NOMO-1 treated with DMSO at 0.1 percent for 48 hours (cell line): Measurements from ENCODE around the gene PGAP2.
"Not testable (repeated sequence)": the region's sequence is repeated elsewhere in the genome, so short reads cannot be mapped to it uniquely, and the experiment has no call there.

ENCODE experiments used
- DNase-seq: peaks from one replicate; lab custom pipeline; 2025; ENCODE audit not compliant: unreplicated experiment; lab: John Stamatoyannopoulos, UW

PGAP2 gene

DNA sequence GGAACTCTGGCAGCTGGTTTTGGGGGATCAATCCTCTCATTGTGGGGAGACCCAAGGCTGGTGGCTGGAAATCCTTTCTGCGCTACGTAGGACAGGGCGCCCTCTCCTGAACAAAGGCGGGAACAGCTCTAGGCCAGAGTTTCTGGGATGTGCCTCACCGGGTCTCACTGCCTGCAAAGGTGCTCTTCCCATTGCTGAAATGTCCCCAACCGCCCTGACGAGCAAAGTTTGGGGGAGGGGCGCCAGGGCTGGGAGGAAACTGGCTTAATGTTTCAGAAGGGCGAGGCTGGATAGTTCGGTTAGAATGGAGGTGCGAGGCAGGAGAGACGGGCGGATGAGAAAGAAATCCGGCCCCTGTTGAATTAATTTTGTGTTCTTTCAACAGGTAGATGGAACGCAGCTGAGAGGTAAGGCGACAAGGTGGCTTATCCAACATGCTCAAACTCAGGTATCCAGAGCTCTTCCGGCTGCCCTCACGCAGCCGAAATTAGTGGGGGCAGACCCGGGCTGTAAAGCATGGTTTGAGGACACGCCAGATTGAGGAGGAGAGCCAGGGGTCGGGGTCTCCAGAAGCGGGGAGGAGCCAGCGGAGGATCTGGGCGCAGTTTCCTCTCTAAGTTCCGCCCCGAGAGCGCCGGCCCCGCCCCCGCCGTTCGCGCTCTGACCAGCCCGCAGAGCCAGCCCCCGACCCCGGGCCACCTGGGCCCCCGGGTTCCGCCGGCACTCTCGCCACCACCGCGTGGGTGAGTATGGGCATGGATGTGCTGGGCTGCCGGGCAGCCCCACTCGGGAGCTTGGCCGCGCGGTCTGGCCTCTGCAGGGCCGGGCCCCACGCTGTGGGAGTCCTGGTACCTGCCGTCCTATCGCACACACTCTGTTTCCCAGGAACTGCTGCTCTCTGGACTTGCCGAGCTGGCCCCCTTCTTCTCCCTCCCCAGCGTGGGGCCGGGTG lies at the start of gene PGAP2:
PGAP2 (plus strand) TSS at position 652 of the 952 bp plus-strand sequence. CDS start 2,700 bp downstream, outside the sequence.
- DNase-seq = peak; percentile 72

DNA sequence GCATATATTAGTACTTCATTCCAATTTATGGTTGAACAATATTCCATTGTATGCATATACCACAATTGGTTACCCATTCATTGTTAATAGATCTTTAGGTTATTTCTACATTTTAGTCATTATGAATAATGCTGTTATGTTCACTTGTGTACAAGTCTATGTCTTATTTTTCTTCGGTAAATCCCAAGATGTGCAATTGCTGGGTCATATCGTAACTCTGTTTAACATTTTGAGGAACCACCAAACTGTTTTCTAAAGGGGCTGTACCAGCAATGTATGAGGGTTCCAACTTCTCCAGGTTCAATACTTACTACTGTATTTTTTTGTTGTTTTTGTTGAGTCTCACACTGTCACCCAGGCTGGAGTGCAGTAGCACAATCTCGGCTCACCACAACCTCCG lies 44.1 kb upstream of the PGAP2 start:
- DNase-seq = no peak

DNA sequence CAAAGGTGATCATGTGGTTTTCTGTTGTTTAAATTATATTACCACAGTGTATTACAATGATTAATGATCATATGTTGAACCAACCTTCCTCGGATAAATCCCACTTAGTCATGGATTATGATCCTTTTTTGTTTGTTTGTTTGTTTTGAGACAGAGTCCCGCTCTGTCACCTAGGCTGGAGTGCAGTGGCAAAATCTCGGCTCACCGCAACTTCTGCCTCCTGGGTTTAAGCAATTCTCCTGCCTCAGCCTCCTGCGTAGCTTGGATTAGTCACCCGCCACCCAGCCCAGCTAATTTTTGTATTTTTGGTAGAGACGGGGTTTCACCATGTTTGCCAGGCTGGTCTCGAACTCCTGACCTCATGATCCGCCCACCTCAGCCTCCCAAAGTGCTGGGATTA lies 41.5 kb upstream of the PGAP2 start:
- not testable (repeated sequence) for DNase-seq

DNA sequence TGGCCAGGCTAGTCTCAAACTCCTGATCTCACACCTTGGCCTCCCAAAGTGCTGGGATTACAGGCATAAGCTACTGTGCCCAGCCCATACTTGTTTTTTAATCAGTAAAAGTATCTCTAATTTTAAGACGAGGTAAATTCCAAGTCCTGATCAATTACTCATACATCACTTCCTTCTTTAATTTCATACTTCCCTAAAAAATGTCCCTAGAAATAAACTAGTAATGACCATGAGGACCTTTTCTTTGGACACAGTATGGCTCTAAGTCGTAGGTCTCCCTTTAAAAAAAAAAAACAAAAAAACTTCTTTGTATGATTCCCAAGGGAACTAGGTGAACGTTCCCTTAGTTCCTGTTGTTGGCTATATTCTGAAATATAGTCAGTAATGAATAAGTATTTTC lies 40.8 kb upstream of the PGAP2 start:
- DNase-seq = no peak

DNA sequence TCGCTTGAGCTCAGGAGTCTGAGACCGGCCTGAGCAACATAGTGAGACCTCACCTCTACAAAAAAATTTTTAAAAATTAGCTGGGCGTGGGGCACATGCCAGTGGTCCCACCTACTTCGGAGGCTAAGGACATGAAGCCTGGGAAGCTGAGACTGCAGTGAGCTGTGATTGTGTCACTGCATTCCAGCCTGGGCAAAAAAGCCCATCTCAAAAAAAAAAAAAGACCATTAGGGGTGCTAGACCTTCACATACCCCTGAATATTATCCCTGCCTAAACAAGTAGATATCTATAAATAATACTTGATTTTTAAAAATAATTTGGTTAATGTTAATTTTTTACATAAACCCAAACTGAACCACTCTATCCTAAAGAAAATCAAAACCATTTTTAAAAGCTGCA lies 35.2 kb upstream of the PGAP2 start:
- DNase-seq = no peak

DNA sequence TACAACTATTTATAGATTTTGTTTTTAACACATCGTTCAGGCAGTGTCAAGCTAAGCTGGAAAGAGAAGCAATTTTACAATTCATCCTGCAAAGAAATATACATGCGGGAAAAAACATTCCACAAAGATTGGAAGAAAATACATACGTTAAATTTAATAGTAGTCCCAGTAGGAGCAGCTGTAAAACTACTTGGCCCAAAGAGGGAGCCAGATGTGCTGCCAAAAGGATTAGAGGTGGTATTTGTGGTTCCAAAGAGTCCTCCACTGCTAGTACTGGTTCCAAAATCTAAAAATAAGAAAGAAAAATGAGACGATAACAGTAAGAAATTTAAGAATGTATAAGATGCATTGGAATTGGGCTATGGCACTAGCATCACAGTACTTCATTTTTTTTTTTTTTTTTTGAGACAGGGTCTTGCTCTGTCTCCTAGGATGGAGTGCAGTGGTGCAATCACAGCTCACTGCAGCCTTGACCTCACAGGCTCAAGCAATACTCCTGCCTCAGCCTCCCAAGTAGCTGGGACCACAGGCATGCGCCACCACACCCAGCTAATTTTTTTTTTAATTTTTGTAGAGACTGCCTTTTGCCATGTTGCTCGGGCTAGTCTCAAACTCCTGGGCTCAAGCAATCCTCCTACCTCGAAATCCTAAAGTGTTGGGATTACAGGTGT lies 32.5 kb upstream of the PGAP2 start:
- no peak for DNase-seq

DNA sequence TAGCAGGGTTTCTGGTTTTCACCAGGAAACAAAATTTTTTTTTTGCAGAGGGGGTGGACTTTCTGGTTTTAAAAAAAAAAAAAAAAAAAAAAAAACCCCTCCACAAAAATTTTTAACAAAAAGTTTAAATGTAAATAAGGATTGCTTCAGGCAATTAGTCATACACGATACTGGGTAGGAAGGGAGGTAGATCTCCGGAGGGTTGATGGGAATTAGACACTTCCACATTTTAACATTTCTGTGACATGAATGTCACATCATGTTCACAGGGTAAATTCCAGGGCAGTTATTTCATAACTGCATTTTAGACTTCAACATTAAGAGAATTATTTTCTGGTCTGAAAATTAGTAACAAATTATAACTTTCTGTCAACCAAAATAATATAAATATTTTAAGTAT lies 26.9 kb upstream of the PGAP2 start:
- DNase-seq = peak; percentile 72

DNA sequence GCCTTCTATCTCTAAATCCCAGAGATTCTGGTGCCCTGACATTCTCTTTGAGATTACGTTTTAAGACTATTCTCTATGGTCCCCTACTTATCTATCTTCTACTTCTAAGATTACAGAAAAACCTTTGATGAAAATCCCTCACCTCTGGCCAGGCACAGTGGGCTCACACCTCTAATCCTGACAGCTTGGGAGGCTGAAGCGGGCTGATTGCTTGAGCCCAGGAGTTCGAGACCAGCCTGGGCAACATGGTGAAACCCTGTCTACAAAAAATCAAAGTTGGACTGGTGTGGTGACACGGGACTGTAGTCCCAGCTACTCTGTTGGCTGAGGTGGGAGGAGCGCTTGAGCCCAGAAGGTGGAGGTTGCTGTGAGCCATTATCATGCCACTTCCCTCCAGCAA lies 25.4 kb upstream of the PGAP2 start:
- no peak for DNase-seq

DNA sequence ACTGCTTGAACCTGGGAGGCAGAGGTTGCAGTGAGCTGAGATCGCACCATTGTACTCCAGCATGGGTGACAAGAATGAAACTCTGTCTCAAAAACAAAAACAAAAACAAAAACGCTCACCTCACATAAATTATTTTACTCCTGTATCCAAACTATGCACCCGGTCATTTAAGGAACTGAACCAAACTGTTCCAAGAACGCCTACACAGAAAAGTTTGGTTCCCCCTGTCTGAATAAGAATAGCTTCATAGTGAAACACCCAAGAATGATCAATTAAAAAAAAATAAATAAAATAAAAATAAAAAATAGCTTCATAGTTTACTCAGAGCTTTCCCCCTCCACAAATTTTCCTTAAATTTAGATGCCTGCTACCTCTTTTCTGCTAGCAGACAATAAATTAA lies 24.7 kb upstream of the PGAP2 start:
- DNase-seq = no peak

DNA sequence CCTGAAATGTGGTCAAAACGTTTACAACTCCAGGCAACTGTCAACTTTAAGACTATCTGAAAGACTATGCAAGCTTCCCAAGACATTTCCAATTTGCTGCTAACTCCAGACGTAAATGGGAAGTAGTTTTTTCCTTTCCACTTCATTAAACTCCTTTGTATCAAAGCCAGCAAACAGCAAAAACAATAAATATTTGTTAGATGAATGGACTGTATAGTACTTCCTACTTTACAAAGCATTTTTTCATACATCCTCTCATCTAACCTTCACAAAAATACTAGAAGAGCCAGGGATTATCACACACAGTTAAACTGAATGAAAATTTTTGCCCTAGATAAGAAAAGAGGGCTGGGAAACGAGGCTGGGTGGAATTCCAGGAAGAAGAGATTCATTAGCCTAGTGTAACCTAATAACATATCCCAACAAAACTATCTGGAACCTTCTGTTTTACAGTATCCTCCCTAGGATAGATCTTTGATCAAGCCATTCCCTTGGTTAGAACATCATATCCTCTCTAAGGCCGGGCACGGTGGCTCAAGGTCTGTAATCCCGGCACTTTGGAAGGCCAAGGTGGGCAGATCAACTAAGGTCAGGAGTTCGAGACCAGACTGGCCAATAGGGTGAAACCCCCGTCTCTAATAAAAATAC lies 21.5 kb upstream of the PGAP2 start:
- no peak for DNase-seq

DNA sequence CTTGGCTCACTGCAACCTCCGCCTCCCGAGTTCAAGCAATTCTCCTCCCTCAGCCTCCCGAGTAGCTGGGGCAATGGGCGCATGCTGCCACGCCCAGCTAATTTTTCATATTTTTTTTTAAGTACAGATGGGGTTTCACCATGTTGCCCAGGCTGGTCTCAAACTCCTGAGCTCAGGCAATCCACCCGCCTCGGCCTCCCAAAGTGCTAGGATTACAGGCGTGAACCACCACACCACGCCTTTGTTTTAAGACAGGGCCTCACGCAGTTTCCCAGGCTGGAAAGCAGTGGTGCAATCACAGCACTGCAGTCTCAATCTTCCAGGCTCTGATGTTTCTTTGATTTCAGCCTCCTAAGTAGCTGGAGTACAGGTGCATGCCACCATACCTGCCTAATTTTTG lies 14.0 kb upstream of the PGAP2 start:
- DNase-seq = not testable (repeated sequence)

DNA sequence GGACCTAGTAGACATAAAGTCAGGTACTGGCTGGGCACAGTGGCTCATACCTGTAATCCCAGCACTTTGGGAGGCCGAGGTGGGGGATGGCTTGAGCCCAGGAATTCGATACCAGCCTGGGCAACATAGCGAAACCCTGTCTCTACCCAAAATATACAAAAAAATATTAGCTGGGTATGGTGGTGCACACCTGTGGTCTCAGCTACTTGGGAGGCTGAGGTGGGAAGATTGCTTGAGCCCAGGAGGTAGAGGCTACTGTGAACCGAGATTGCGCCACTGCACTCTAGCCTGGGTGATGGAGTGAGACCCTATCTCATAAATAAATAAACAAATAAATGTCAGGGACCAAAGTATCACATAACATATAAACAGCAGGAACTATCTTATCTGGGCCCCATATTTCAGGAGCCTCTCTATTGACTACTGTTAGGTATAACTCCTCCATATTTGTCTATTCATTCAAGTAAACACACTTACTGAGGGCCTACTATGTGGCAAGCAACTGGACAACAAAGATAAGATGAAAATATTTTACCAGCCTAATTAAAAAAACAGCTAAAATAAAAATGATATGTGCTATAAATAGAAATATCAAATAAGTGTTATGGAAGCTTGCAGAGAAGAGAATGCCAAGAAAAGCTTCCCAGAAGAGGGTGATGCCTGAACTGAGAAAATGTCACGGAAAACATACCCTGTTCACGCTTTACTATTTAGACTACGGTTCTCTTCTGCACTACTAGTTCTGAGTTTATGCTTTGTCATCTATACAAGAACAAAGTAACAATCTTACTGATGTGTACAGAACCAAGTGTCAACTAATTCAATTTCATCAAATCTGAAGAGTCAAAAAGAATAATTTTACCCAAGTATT lies 13.0 kb upstream of the PGAP2 start:
- no peak for DNase-seq

DNA sequence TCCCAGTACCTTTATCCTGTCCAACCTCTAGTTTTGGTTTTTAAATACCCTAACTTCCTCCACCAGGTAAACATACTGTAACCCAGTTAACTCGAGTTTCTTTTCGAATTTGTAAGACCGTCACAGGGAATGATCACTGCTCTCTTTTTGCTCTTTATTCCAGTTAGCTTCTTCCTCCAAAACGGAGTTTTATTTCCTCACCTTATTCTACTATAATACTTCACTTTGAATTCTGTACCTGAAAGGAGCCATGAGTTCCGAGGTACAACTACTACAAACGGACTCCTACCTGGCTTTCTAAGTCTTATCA lies 12.4 kb upstream of the PGAP2 start:
- DNase-seq = no peak

DNA sequence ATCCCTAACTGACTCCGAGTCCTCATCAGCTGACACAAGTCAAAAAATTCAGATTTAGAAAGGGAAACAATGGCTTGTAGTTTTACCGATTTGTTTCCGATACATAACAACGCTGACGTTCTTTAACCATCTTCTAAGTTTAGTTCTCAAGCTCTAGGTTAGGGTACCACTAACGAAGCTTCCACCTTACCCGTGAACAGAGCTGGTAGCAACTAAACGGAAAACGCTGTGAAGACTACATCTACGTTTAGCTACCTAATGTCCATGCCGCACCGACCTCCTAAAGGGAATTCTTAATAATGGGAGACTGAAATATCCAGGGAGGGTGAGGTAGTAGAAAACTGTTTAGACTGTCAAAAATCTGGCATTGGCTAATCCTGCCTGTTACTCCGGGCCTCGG lies 12.0 kb upstream of the PGAP2 start:
- no peak for DNase-seq

DNA sequence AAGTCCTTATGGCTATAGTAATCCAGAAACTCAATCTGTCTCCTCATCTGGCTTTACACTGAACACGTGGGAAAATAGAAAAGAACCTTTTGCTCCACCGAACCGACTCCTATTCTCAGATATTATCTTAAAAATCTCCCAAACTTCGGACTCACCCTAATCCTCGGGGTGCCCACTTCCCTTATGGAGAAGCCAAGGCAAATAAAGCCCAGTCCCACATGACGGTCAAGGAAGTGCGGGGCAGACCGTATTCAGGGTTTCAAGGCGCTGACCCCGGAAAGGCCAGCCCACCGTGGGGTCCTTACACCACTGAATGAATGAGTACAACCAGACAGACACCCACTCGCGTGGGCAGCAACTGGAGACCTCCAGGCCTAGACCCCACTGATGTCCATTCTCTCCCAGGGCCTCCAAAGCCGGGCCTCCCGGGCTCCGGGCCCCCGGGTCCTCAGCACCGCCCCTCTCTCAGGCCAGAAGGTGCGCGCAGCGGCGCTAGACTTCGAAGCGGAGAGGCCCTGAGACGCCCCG lies 11.5 kb upstream of the PGAP2 start:
- DNase-seq = no peak

DNA sequence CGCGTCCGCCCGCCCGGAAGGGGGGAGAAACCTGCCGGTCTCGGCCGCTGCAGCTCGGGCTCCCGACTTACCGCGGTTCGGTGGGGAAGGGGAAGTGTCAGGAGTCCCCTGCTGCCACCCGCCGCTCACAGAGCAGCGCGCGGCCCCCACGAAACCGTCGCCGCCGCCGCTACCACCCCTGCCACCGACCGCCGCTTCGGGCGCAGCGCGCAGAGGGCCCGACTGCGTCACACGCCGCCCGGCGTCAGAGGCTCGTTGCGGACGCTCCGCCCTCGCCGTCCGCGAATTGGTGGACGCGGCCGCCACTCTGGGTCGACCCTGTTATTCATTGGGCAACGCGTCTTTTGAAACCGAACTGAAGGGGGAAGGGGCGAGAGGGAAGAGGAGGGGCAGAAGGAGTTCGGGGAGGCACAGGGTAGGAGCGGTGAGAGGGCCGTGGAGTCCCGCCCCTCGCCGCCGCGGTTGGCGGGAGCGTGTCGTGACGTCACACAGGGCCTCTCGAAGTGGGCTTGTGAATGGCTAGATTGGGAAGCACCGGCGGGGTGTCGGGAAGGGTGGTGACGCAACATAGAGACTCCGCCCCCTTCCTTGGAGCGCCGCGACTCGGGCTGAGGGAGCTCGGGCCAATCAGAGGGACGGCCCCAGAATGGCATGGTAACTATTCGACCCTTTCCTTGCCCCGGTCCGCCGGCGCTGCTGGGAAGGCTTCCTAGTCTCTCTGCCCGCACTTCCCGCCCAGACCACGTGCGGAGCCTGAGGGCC lies 10.8 kb upstream of the PGAP2 start, which contains the start of gene NUP98:
NUP98 (minus strand) TSS at position 226 of the 762 bp plus-strand sequence. CDS start 15,437 bp downstream, outside the sequence.
- peak; percentile 100 for DNase-seq

DNA sequence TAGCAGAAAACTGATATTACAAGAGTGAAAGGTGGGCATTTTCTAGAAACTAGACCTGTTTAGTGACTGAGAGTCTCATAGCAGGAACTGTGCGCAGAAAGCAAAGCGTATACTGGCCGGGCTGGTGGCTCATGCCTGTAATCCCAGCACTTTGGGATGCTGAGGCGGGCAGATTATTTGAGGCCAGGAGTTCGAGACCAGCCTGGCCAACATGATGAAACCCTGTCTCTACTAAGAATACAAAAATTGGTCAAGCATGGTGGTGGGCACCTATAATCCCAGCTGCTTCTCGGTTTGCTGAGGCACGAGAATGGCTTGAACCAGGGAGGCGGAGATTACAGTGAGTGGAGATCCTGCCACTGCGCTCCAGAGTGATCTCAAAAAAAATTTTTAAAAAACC lies 9.2 kb upstream of the PGAP2 start:
- DNase-seq = no peak

DNA sequence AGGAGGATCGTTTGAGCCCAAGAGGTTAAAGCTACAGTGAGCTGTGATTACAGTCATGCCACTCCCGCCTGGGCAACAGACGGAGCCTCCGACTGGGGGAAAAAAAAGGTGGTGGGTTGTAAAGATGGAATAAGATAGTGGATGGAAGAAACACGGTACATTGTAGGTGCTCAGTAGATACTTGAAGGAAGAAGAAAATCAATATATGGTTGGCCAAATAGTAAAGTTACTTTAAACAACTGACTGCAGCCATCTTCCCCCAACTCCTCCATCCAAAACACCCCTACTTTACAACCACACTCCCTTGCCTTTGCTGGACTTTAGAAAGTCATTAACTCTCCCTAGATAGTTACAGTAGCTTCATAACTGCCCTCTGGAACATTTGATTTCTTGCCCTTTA lies 8.5 kb upstream of the PGAP2 start:
- no peak for DNase-seq

DNA sequence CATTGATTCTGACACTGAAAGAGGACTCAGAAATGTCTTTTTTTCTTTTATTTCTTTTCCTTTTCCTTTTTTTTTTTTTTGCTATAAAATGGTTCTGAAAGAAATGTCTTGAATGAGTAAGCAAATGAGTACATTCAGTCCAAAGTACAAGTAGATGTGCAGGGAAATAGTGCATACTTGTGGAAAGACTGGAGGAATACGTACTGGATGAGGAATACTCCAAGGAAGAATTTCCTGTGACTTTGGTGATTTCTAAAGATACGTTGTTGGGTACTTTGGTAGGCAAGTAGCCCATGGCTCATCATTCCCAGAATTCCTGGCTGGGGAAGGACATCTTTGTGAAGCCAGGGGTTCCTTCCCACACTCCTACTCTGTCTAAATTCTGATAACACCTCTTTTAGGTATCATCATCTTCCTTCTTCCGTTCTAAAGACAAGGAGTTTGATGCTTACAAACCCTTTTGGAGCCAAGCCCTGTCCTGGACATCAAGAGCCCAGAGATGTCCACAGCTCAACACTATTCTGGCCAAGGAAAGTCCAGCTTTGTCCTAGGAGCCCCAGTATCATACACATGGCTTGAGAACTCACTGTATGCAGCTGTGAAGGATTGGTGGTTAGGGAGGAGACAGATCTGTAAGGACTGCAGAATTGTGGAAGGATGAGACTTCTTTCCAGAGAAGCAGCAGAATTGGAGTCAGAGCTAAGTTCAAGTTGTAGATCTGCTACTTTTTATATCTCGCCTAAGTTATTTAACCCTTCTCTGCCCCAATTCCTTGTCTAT lies 6.2 kb upstream of the PGAP2 start:
- no peak for DNase-seq
